Lower leg skin (tissue), 3 donors: ENCODE data around the gene GZMB.

Source experiments
- CTCF ChIP-seq, 3 donors: fragments of 450-650 bp; IDR thresholded peaks; one replicate each; pipeline ENCODE4 v1.5.1; 2016; ENCODE audit warnings: antibody characterized with exemption in 3 of 3, mild to moderate bottlenecking in 3 of 3, moderate library complexity in 2 of 3
- POLR2A ChIP-seq, 2 donors: fragments of 450-650 bp; IDR thresholded peaks; one replicate each; pipeline ENCODE4 v1.6.1; 2016 to 2017; ENCODE audit warnings: antibody characterized with exemption in 2 of 2, mild to moderate bottlenecking in 1 of 2, moderate library complexity in 1 of 2

GRCh38 chr14:24674204-24674970 is 40.4 kb upstream of the GZMB start:
- TF ChIP-seq POLR2A (IDR thresholded peaks at IDR 0.05) (no peak), CTCF (IDR thresholded peaks at IDR 0.05) (no peak)
